ENCODE data around the gene TRANK1.

Gene TRANK1

GRCh38 chr3:36867810-36868209 lies 77.0 kb downstream of the TRANK1 start:
- ChIA-PET POLR2A (no interaction called here), CTCF (interaction anchor here (0.8 to 4.5 kb wide), 21 partner anchors 9 to 902 kb away, joined by 3 to 81 read pairs (median 7); no protein-coding TSS in a partner anchor)
- DNase-seq (ENCODE audit: low read depth, low spot score) = no peak
- no peak for TF ChIP-seq CTCF (IDR thresholded peaks at IDR 0.05; ENCODE audit: insufficient read depth, low read length, missing control alignments)
- H3K4me3 ChIP-seq (ENCODE audit: low read depth, low read length) = no peak overlapping the region

GRCh38 chr3:36866368-36866767 lies 78.5 kb downstream of the TRANK1 start:
- POLR2A ChIA-PET = no interaction called here
- H3K4me3 ChIP-seq (ENCODE audit: low read depth, low read length) = no peak overlapping the region
- CTCF ChIA-PET = interaction anchor here (1.1 to 4.5 kb wide), 6 partner anchors 10 to 138 kb away, joined by 3 to 81 read pairs (median 23); no protein-coding TSS in a partner anchor
- TF ChIP-seq CTCF (IDR thresholded peaks at IDR 0.05; ENCODE audit: insufficient read depth, low read length, missing control alignments) = no peak
- DNase-seq (ENCODE audit: low read depth, low spot score) = no peak

GRCh38 chr3:36864180-36865053 lies 80.4 kb downstream of the TRANK1 start:
- POLR2A ChIA-PET = no interaction called here
- TF ChIP-seq CTCF (IDR thresholded peaks at IDR 0.05; ENCODE audit: insufficient read depth, low read length, missing control alignments) = no peak
- CTCF ChIA-PET = no interaction called here
- no peak overlapping the region for H3K4me3 ChIP-seq (ENCODE audit: low read depth, low read length)
- no peak for DNase-seq (ENCODE audit: low read depth, low spot score)

- TF ChIP-seq CTCF (IDR thresholded peaks at IDR 0.05; ENCODE audit: insufficient read depth, low read length, missing control alignments) = no peak
- ChIA-PET CTCF (interaction anchor here (0.8 to 1.0 kb wide), 4 partner anchors 10 to 129 kb away, joined by 3 read pairs; no protein-coding TSS in a partner anchor), POLR2A (no interaction called here)
- no peak for DNase-seq (ENCODE audit: low read depth, low spot score)
- H3K4me3 ChIP-seq (ENCODE audit: low read depth, low read length) = no peak overlapping the region
Observed at GRCh38 chr3:36862076-36862755, 82.6 kb downstream of the TRANK1 start.

GRCh38 chr3:36859494-36859893 lies 85.4 kb downstream of the TRANK1 start:
- TF ChIP-seq CTCF (IDR thresholded peaks at IDR 0.05; ENCODE audit: insufficient read depth, low read length, missing control alignments) = no peak
- POLR2A ChIA-PET = no interaction called here

GRCh38 chr3:36852071-36852470 lies 92.8 kb downstream of the TRANK1 start:
- ChIA-PET POLR2A (no interaction called here), CTCF (interaction anchor here (1.7 kb wide), 1 partner anchor 17 kb away, joined by 7 read pairs; no protein-coding TSS in a partner anchor)
- TF ChIP-seq CTCF (IDR thresholded peaks at IDR 0.05; ENCODE audit: insufficient read depth, low read length, missing control alignments) = no peak
- H3K4me3 ChIP-seq (ENCODE audit: low read depth, low read length) = no peak overlapping the region
- DNase-seq (ENCODE audit: low read depth, low spot score) = no peak

More at GRCh38 chr3:36859494-36859893, 85.4 kb downstream of the TRANK1 start:
- H3K4me3 ChIP-seq (ENCODE audit: low read depth, low read length) = no peak overlapping the region
- CTCF ChIA-PET = interaction anchor here (5.8 kb wide), 1 partner anchor 9 kb away, joined by 60 read pairs; no protein-coding TSS in a partner anchor
- no peak for DNase-seq (ENCODE audit: low read depth, low spot score)

Measured in AG04449 (cell line).